Astrocyte (in vitro differentiated cells and primary cell): ENCODE results near the gene CADM4. TPM values are rescaled to one million over a fixed set of nuclear protein-coding genes. Genes with fewer than 3 reads are reported as not detected.

Experiments used
- DNase-seq: peaks from one replicate; pipeline ENCODE4 v3.0.0-alpha.2; 2010; ENCODE audit warnings: low read depth
- FAIRE-seq: peaks from 2 replicates; lab custom pipeline; 2011; peaks lifted over from hg19 to GRCh38; lab: Jason Lieb, UNC
- H2AFZ ChIP-seq: 2 replicates; pipeline ENCODE4 v1.6.0; 2012; ENCODE audit warnings: low read depth, low read length, inconsistent platforms
- H3K27ac ChIP-seq: 2 replicates; pipeline ENCODE4 v1.5.1; 2011; ENCODE audit warnings: low read depth, low read length, inconsistent platforms
- H3K27me3 ChIP-seq: 2 replicates; pipeline ENCODE4 v1.6.0; 2011; ENCODE audit warnings: low read length, inconsistent platforms; ENCODE audit not compliant: insufficient read depth
- H3K36me3 ChIP-seq: 2 replicates; pipeline ENCODE4 v1.5.1; 2011; ENCODE audit warnings: low read length, inconsistent platforms; ENCODE audit not compliant: insufficient read depth
- H3K4me1 ChIP-seq: 2 replicates; pipeline ENCODE4 v1.5.1; 2011; ENCODE audit warnings: low read length, inconsistent platforms; ENCODE audit not compliant: insufficient read depth
- H3K4me2 ChIP-seq: 2 replicates; pipeline ENCODE4 v1.6.0; 2012; ENCODE audit warnings: low read length, inconsistent platforms
- H3K4me3 ChIP-seq: 2 replicates; pipeline ENCODE4 v1.5.1; 2011; ENCODE audit warnings: low read depth, mild to moderate bottlenecking, low read length, inconsistent platforms; ENCODE audit not compliant: insufficient read depth
- H3K79me2 ChIP-seq: 2 replicates; pipeline ENCODE4 v1.6.0; 2012; ENCODE audit warnings: mild to moderate bottlenecking, low read length, inconsistent platforms; ENCODE audit not compliant: insufficient read depth
- H3K9ac ChIP-seq: 2 replicates; pipeline ENCODE4 v1.6.0; 2012; ENCODE audit warnings: mild to moderate bottlenecking, low read length, inconsistent platforms
- H3K9me3 ChIP-seq: 2 replicates; pipeline ENCODE4 v1.5.1; 2012; ENCODE audit warnings: low read depth, mild to moderate bottlenecking, low read length, inconsistent platforms; ENCODE audit not compliant: insufficient read depth
- H4K20me1 ChIP-seq: 2 replicates; pipeline ENCODE4 v1.6.0; 2012; ENCODE audit warnings: low read length, inconsistent platforms; ENCODE audit not compliant: insufficient read depth
- H3K27ac Mint-ChIP-seq: one replicate; pipeline ENCODE4 v1.8.0; 2021; ENCODE audit warnings: mild to moderate bottlenecking, mixed read lengths; ENCODE audit not compliant: unreplicated experiment
- H3K27me3 Mint-ChIP-seq: one replicate; pipeline ENCODE4 v1.8.0; 2021; ENCODE audit warnings: low read depth, mixed read lengths; ENCODE audit not compliant: unreplicated experiment
- H3K36me3 Mint-ChIP-seq: one replicate; pipeline ENCODE4 v1.8.0; 2021; ENCODE audit warnings: low read depth, mixed read lengths; ENCODE audit not compliant: unreplicated experiment
- H3K4me1 Mint-ChIP-seq: one replicate; pipeline ENCODE4 v1.8.0; 2021; ENCODE audit warnings: low read depth, mixed read lengths; ENCODE audit not compliant: unreplicated experiment
- H3K4me3 Mint-ChIP-seq: one replicate; pipeline ENCODE4 v1.8.0; 2021; ENCODE audit warnings: mild to moderate bottlenecking, moderate library complexity, mixed read lengths; ENCODE audit not compliant: unreplicated experiment
- H3K9me3 Mint-ChIP-seq: one replicate; pipeline ENCODE4 v1.8.0; 2021; ENCODE audit warnings: mild to moderate bottlenecking, mixed read lengths; ENCODE audit not compliant: unreplicated experiment
- EZH2 ChIP-seq: IDR thresholded peaks from 2 replicates; pipeline ENCODE4 v1.6.1; 2012; ENCODE audit warnings: mild to moderate bottlenecking, low read length, inconsistent platforms; ENCODE audit not compliant: insufficient read depth
- total RNA-seq: library from RNA; stranded (reverse); gene quantifications from 2 replicates; pipeline ENCODE4 v1.2.1, GENCODE V29; 2021
- TF ChIP-seq, protein P1 (sequence below): IDR thresholded peaks from 2 replicates; pipeline ENCODE4 v1.5.1; 2011; ENCODE audit warnings: low read depth, mild to moderate bottlenecking, inconsistent platforms, low read length, moderate library complexity; ENCODE audit not compliant: insufficient read depth

Gene CADM4
- total RNA-seq, 1 donor from 2014 or later: 52.1 TPM

- Mint-ChIP-seq H3K27me3 (peaks cover 15% of the 10 kb centered on the region), H3K27ac (no peak overlapping the region), H3K9me3 (peaks cover 17% of the 10 kb centered on the region), H3K36me3 (peaks cover 3% of the 10 kb centered on the region), H3K4me3 (no peak overlapping the region), H3K4me1 (peaks cover 5% of the 10 kb centered on the region)
- TF ChIP-seq EZH2: no peak
- TF ChIP-seq, protein P1, sequence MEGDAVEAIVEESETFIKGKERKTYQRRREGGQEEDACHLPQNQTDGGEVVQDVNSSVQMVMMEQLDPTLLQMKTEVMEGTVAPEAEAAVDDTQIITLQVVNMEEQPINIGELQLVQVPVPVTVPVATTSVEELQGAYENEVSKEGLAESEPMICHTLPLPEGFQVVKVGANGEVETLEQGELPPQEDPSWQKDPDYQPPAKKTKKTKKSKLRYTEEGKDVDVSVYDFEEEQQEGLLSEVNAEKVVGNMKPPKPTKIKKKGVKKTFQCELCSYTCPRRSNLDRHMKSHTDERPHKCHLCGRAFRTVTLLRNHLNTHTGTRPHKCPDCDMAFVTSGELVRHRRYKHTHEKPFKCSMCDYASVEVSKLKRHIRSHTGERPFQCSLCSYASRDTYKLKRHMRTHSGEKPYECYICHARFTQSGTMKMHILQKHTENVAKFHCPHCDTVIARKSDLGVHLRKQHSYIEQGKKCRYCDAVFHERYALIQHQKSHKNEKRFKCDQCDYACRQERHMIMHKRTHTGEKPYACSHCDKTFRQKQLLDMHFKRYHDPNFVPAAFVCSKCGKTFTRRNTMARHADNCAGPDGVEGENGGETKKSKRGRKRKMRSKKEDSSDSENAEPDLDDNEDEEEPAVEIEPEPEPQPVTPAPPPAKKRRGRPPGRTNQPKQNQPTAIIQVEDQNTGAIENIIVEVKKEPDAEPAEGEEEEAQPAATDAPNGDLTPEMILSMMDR: no peak
- H3K4me1 ChIP-seq: peaks cover 14% of the 10 kb centered on the region
- no peaks in the 10 kb centered on the region for H3K36me3 ChIP-seq
- H3K4me3 ChIP-seq: no peak overlapping the region
- no peak overlapping the region for H2AFZ ChIP-seq
- no peak for FAIRE-seq
- no peaks in the 10 kb centered on the region for H4K20me1 ChIP-seq
- H3K9me3 ChIP-seq: peaks cover 13% of the 10 kb centered on the region
- H3K4me2 ChIP-seq: peak overlapping the region; percentile 31
- H3K27ac ChIP-seq: no peak overlapping the region
- H3K9ac ChIP-seq: no peak overlapping the region
- no peaks in the 10 kb centered on the region for H3K79me2 ChIP-seq
- H3K27me3 ChIP-seq: no peaks in the 10 kb centered on the region
- DNase-seq: no peak
Measured at GRCh38 chr19:43687660-43687997, 48.0 kb upstream of the CADM4 start.

DNA sequence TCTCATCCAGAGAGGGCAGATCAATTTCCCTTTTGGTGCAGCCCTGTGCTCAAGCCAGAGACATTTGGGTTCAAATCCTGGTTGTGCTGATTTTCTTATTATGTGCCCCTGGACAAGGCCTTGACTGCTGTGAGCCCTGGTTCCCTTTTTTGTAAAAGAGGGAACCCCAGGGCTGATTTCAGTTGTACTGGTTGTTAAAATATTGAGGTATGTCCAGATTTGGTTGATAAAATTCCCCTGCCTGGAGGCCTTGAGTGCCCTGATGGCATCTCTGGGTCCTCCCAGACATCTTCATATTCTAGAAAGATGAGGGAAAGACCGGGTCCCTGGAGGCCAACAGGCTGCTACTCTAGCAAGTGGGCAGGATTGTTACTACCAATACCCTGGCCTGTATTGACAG lies 44.7 kb upstream of the CADM4 start:
- Mint-ChIP-seq H3K9me3 (no peaks in the 10 kb centered on the region), H3K4me1 (peaks cover 5% of the 10 kb centered on the region), H3K36me3 (no peaks in the 10 kb centered on the region), H3K4me3 (no peak overlapping the region), H3K27ac (no peak overlapping the region), H3K27me3 (peaks cover 12% of the 10 kb centered on the region)
- H3K79me2 ChIP-seq: no peaks in the 10 kb centered on the region
- no peaks in the 10 kb centered on the region for H3K27me3 ChIP-seq
- H3K9me3 ChIP-seq: no peaks in the 10 kb centered on the region
- no peak overlapping the region for H2AFZ ChIP-seq
- no peaks in the 10 kb centered on the region for H4K20me1 ChIP-seq
- no peak overlapping the region for H3K27ac ChIP-seq
- H3K4me1 ChIP-seq: peaks cover 14% of the 10 kb centered on the region
- FAIRE-seq (no peak), DNase-seq (no peak)
- no peak overlapping the region for H3K4me3 ChIP-seq
- no peaks in the 10 kb centered on the region for H3K36me3 ChIP-seq
- no peak overlapping the region for H3K9ac ChIP-seq
- TF ChIP-seq EZH2: no peak
- TF ChIP-seq, protein P1: no peak
- no peak overlapping the region for H3K4me2 ChIP-seq

GRCh38 chr19:43683905-43684304 lies 44.3 kb upstream of the CADM4 start:
- H3K9me3 Mint-ChIP-seq: no peaks in the 10 kb centered on the region
- no peak overlapping the region for H3K4me3 ChIP-seq
- H3K79me2 ChIP-seq: no peaks in the 10 kb centered on the region
- no peaks in the 10 kb centered on the region for H4K20me1 ChIP-seq
- no peak overlapping the region for H3K27ac ChIP-seq
- no peak overlapping the region for H3K27ac Mint-ChIP-seq
- no peak overlapping the region for H2AFZ ChIP-seq
- H3K9me3 ChIP-seq: no peaks in the 10 kb centered on the region
- H3K4me3 Mint-ChIP-seq: no peak overlapping the region
- FAIRE-seq: no peak
- peaks cover 5% of the 10 kb centered on the region for H3K4me1 Mint-ChIP-seq
- H3K4me1 ChIP-seq: peaks cover 14% of the 10 kb centered on the region
- no peak for DNase-seq
- TF ChIP-seq EZH2: no peak
- TF ChIP-seq, protein P1: no peak
- H3K36me3 ChIP-seq: no peaks in the 10 kb centered on the region
- H3K4me2 ChIP-seq: no peak overlapping the region
- no peak overlapping the region for H3K9ac ChIP-seq
- no peaks in the 10 kb centered on the region for H3K27me3 ChIP-seq
- no peaks in the 10 kb centered on the region for H3K36me3 Mint-ChIP-seq
- peaks cover 12% of the 10 kb centered on the region for H3K27me3 Mint-ChIP-seq
